ENCODE results near the gene SBF2.

SBF2 gene

GRCh38 chr11:10117709-10118351 is 176.2 kb downstream of the SBF2 start:
- H3K36me3 ChIP-seq (ENCODE audit: low read depth): peaks cover 4% of the 10 kb centered on the region; the same call in 1 of the 2 replicates
- ATAC-seq (ENCODE audit: low read depth) (peak; percentile 20; the same call in 2 of the 3 replicates), DNase-seq (ENCODE audit: low spot score) (no peak)
- no peak for TF ChIP-seq CTCF (IDR thresholded peaks at IDR 0.05; ENCODE audit: poor library complexity, severe bottlenecking)
- no peak overlapping the region for H3K4me3 ChIP-seq (ENCODE audit: severe bottlenecking)
- H3K4me1 ChIP-seq (ENCODE audit: insufficient read depth, poor library complexity, severe bottlenecking): peaks cover 40% of the 10 kb centered on the region
- H3K9me3 ChIP-seq (ENCODE audit: severe bottlenecking): no peaks in the 10 kb centered on the region
- H3K27me3 ChIP-seq (ENCODE audit: insufficient read depth, poor library complexity, severe bottlenecking): no peaks in the 10 kb centered on the region
- peak overlapping the region; percentile 64 for H3K27ac ChIP-seq (ENCODE audit: poor library complexity, severe bottlenecking)

GRCh38 chr11:10116588-10116987 is 177.4 kb downstream of the SBF2 start:
- peak overlapping the region; percentile 64 for H3K27ac ChIP-seq (ENCODE audit: poor library complexity, severe bottlenecking)
- H3K36me3 ChIP-seq (ENCODE audit: low read depth): peaks cover 4% of the 10 kb centered on the region; the same call in 1 of the 2 replicates
- no peak overlapping the region for H3K4me3 ChIP-seq (ENCODE audit: severe bottlenecking)
- TF ChIP-seq CTCF (IDR thresholded peaks at IDR 0.05; ENCODE audit: poor library complexity, severe bottlenecking): no peak
- peaks cover 29% of the 10 kb centered on the region for H3K4me1 ChIP-seq (ENCODE audit: insufficient read depth, poor library complexity, severe bottlenecking)
- H3K27me3 ChIP-seq (ENCODE audit: insufficient read depth, poor library complexity, severe bottlenecking): no peaks in the 10 kb centered on the region
- no peak for DNase-seq (ENCODE audit: low spot score)
- no peaks in the 10 kb centered on the region for H3K9me3 ChIP-seq (ENCODE audit: severe bottlenecking)
- no peak for ATAC-seq (ENCODE audit: low read depth)

- Histone ChIP-seq H3K9me3 (ENCODE audit: severe bottlenecking) (no peaks in the 10 kb centered on the region), H3K4me3 (ENCODE audit: severe bottlenecking) (no peak overlapping the region), H3K36me3 (ENCODE audit: low read depth) (peaks cover 4% of the 10 kb centered on the region; the same call in 1 of the 2 replicates), H3K4me1 (ENCODE audit: insufficient read depth, poor library complexity, severe bottlenecking) (peaks cover 25% of the 10 kb centered on the region), H3K27me3 (ENCODE audit: insufficient read depth, poor library complexity, severe bottlenecking) (no peaks in the 10 kb centered on the region), H3K27ac (ENCODE audit: poor library complexity, severe bottlenecking) (no peak overlapping the region)
- TF ChIP-seq CTCF (IDR thresholded peaks at IDR 0.05; ENCODE audit: poor library complexity, severe bottlenecking): no peak
- ATAC-seq (ENCODE audit: low read depth): no peak
- no peak for DNase-seq (ENCODE audit: low spot score)
These were observed 179.2 kb downstream of the SBF2 start for GRCh38 chr11:10114593-10115404.

- H3K27ac ChIP-seq (ENCODE audit: poor library complexity, severe bottlenecking): no peak overlapping the region
- TF ChIP-seq CTCF (IDR thresholded peaks at IDR 0.05; ENCODE audit: poor library complexity, severe bottlenecking): no peak
- H3K4me1 ChIP-seq (ENCODE audit: insufficient read depth, poor library complexity, severe bottlenecking): peaks cover 20% of the 10 kb centered on the region
- no peak overlapping the region for H3K4me3 ChIP-seq (ENCODE audit: severe bottlenecking)
- no peak for DNase-seq (ENCODE audit: low spot score)
- no peak for ATAC-seq (ENCODE audit: low read depth)
- peaks cover 4% of the 10 kb centered on the region; the same call in 1 of the 2 replicates for H3K36me3 ChIP-seq (ENCODE audit: low read depth)
- H3K9me3 ChIP-seq (ENCODE audit: severe bottlenecking): no peaks in the 10 kb centered on the region
- H3K27me3 ChIP-seq (ENCODE audit: insufficient read depth, poor library complexity, severe bottlenecking): no peaks in the 10 kb centered on the region
These were observed 180.2 kb downstream of the SBF2 start for GRCh38 chr11:10113852-10114251.
